ENCODE results near the gene PCDH9. TPM values are rescaled to one million over a fixed set of nuclear protein-coding genes. Genes with fewer than 3 reads are reported as not detected.
"Not testable (repeated sequence)": the region's sequence is repeated elsewhere in the genome, so short reads cannot be mapped to it uniquely, and the experiment has no call there.

PCDH9 gene
- total RNA-seq, 1 experiment from 2014 or later, result 0.12 TPM

GRCh38 chr13:66659701-66660467 is 570.3 kb downstream of the PCDH9 start:
- DNase-seq (ENCODE audit: low read depth), result no peak

GRCh38 chr13:66659286-66659685 is 570.9 kb downstream of the PCDH9 start:
- DNase-seq (ENCODE audit: low read depth), result no peak

GRCh38 chr13:66657165-66657881 is 572.8 kb downstream of the PCDH9 start:
- peak; percentile 18 for DNase-seq (ENCODE audit: low read depth)

GRCh38 chr13:66655847-66656454 is 574.2 kb downstream of the PCDH9 start:
- no peak for DNase-seq (ENCODE audit: low read depth)

GRCh38 chr13:66644855-66645460 is 585.2 kb downstream of the PCDH9 start:
- DNase-seq (ENCODE audit: low read depth), result no peak

GRCh38 chr13:66640231-66640630 is 589.9 kb downstream of the PCDH9 start:
- DNase-seq (ENCODE audit: low read depth), result no peak

GRCh38 chr13:66639044-66639443 is 591.1 kb downstream of the PCDH9 start:
- no peak for DNase-seq (ENCODE audit: low read depth)

GRCh38 chr13:66635526-66635925 is 594.6 kb downstream of the PCDH9 start:
- DNase-seq (ENCODE audit: low read depth), result no peak

- no peak for DNase-seq (ENCODE audit: low read depth)
These were observed 595.8 kb downstream of the PCDH9 start for GRCh38 chr13:66634384-66634783.

- DNase-seq (ENCODE audit: low read depth), result no peak
These were observed 602.6 kb downstream of the PCDH9 start for GRCh38 chr13:66627512-66627911.

GRCh38 chr13:66624302-66624701 is 605.8 kb downstream of the PCDH9 start:
- DNase-seq (ENCODE audit: low read depth), result no peak

GRCh38 chr13:66623129-66623820 is 606.9 kb downstream of the PCDH9 start:
- DNase-seq (ENCODE audit: low read depth), result no peak

- DNase-seq (ENCODE audit: low read depth), result not testable (repeated sequence)
These were observed 608.2 kb downstream of the PCDH9 start for GRCh38 chr13:66621906-66622447.

- DNase-seq (ENCODE audit: low read depth), result no peak
These were observed 611.4 kb downstream of the PCDH9 start for GRCh38 chr13:66618702-66619101.

GRCh38 chr13:66617786-66618185 is 612.4 kb downstream of the PCDH9 start:
- DNase-seq (ENCODE audit: low read depth), result no peak

- no peak for DNase-seq (ENCODE audit: low read depth)
These were observed 617.2 kb downstream of the PCDH9 start for GRCh38 chr13:66612983-66613382.

GRCh38 chr13:66586489-66586888 is 643.6 kb downstream of the PCDH9 start:
- no peak for DNase-seq (ENCODE audit: low read depth)

GRCh38 chr13:66585669-66586203 is 644.4 kb downstream of the PCDH9 start:
- DNase-seq (ENCODE audit: low read depth), result no peak

GRCh38 chr13:66581675-66582074 is 648.5 kb downstream of the PCDH9 start:
- DNase-seq (ENCODE audit: low read depth), result no peak

GRCh38 chr13:66578305-66578704 is 651.8 kb downstream of the PCDH9 start:
- DNase-seq (ENCODE audit: low read depth), result no peak

GRCh38 chr13:66577358-66577757 is 652.8 kb downstream of the PCDH9 start:
- DNase-seq (ENCODE audit: low read depth), result no peak
